ENCODE data around the gene PNISR.
A peak's percentile ranks its signal among the peaks of the same experiment; 100 is the strongest.

The PNISR gene

DNA sequence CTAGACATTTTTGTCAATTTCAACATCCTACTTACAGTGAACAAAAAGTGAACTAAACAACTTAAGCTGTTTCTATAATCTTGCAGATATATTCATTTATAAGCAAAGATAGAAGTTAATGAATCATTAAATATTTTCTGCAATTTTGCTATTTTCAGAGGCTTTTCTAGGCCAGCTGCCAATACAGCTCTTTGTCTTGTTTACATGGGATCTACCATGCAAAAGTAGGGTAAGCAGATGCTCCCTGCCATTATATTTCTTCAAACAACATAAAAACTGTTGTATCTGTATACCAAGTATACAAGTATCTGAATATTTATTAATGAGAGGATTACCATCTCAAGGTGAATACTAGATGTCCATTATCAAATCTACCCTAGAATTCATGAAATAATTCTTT lies 15.4 kb downstream of the PNISR start:
- DNase-seq (ENCODE audit: low spot score), result no peak

DNA sequence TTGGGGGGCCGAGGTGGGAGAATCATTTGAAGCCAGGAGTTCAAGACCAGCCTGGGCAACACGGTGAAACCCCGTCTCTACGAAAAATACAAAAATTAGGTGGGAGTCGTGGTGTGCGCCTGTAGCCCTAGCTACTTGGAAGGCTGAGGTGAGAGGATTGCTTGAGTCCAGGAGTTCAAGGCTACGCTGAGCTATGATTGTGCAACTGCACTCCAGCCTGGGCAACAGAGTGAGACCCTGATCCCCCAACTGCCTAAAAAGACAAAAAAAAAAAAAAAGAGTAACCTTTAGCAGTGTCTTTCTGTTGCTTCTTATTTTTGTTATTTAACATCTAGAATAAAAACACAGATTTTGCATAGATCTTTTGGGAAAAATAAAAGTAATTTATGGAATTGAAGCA lies 18.0 kb downstream of the PNISR start:
- DNase-seq (ENCODE audit: low spot score), result no peak

DNA sequence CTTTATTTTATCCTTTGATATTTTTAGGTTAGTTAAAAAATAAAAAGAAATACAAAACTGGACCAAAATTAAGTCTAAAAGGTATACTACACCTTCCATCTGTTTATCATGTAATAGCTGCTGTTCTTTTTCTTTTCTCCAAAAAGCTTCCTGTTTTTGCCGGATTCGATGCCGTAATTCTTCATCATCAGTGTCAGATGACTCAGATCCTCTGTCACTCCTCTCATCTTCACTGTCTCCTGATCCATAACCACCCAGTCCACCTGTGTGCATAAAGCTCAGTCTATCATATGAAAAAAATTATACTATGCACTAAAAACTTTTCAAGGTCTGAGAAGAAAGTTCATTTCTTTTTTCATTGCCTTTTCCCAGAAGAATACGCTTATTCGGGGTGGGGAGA lies 22.7 kb downstream of the PNISR start:
- no peak for DNase-seq (ENCODE audit: low spot score)

DNA sequence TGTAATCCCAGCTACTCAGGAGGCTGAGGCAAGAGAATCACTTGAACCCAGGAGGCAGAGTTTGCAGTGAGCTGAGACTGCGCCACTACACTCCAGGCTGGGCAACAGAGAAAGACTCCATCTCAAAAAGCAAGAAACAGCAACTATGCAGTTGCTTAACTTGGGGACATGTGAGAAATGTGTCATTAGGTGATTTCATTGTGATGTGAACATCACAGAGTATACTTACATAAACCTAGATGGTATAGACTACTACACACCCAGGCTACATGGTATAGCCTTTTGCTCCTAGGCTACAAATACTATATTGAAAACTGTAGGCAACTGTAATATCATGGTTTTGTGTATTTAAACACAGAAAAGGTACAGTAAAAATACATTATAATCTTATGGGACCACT lies 27.8 kb downstream of the PNISR start:
- no peak for DNase-seq (ENCODE audit: low spot score)

DNA sequence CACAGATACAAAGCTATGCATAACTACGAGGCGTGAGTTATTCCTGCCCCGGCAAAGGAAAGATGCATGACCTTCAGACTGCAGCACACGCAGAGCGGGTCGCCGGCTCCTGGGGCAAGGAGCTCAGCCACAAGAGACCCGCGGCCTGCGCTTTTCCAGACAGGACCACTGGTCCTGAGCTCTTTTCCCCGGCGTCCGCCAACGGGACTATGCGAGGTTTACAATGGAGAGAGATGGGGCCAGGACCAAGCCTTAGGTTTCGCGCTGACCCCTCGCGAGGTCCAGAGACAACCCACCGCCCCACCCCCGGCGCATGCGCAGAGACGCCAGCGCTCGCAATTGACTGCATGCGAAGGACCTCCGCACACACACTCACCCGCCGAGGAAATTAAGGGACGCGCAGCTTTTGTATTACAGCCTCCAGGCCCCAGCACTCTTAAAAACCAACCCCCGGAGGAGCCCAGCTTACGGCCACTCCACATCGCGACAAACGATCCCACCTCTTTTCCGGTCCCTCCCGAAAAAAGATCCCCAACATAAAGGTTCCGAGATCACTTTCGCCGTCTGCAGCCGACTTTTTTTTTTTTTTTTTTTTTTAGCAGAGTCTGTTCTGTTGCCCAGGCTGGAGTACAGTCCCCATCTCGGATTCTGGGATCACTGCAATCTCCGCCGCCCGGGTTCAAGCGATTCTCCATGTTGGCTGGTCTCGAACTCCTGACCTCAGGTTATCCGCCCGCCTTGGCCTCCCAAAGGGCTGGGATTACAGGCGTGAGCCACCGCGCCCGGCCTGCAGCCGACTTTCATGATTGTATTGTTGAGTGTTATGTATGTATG lies 31.2 kb downstream of the PNISR start, which contains the start of gene COQ3:
Gene COQ3 (minus strand): TSS at position 498 of the 834 bp plus-strand sequence. CDS start 16 bp downstream, at position 482.
- DNase-seq (ENCODE audit: low spot score), result peak; percentile 73

DNA sequence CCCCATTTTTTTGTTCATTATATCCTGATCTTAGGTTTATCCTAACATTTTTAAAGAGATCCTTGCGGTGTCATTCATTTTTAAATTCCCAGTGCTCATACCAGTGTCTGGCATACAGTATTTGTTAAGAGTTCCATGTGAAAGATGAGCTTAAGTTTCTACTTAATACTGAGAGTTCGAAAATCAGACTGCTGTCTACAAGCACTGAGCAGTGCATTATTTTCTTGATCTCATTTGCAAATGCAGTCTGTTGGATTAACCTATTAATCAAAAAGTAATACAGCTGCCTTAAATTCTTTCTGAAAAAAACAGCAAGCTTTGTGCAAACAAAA lies 31.8 kb downstream of the PNISR start:
- no peak for DNase-seq (ENCODE audit: low spot score)

DNA sequence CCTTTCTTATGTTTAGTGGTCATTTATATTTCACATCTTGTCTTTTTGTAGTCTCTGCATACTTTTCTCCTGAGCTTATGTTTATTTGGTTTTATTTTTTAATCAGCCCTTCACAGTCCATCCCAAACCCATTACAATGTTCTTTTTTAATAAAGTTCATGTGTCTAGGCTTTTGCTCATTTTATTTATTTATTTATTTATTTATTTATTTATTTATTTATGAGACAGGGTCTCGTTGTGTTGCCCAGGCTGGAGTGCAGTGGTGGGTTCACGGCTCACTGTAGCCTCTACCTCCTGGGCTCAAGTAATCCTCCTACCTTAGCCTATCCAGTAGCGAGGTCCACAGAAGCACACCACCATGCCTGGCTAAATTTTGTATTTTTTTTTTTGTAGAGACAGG lies 34.2 kb downstream of the PNISR start:
- DNase-seq (ENCODE audit: low spot score), result no peak

DNA sequence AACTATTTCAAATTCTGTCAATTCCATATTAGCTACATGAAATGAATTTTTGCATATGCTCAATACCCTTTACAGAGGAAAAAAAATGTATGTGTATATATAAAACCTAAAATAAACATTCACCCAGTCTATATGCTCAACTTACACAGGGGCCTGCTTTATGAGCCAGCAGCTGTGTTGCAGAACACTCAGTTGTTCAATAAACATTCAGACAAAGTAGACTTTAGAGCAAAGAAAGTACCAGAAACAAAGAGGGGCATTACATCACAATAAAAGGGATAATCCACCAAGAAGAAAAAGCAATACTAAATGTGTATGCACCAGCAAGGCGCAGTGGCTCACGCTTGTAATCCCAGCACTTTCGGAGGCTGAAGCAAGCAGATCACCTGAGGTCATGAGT lies 40.6 kb downstream of the PNISR start:
- no peak for DNase-seq (ENCODE audit: low spot score)

DNA sequence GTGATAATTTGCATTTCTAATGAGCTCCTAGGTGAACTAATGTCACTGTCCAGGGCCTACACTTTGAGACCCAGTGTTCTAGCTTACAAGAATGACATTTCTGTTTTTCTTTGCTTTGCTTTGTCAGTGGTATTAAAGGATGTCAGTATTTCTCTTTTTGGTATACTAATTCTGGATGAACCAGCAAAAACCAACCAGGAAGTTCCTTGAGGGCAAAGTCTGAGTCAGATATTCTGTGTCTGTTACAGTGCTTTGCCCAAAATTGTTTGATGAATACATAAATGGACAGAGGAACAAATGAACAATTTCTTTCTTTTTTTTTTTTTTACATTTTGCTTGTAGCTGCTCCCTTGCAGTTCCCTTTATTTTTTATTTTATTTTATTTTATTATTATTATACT lies 46.5 kb downstream of the PNISR start:
- DNase-seq (ENCODE audit: low spot score), result no peak

DNA sequence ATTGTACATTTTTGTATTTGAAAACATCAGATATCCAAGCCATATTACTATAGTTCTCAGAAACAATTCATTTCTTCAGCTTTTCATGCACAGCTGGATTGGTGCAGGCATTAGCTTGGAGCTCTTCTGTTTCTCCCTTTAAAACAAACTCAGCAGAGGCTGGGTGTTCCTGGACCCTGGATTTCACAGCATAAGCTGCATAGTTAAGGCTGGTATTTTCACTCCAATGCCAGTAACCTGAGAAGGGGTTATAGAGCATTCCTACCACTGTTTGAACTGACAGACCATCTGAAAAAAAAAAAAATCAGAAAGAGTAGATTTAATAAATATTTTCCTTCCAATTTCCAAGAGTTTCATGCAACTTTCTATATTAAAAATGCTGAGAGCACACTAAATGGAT lies 55.6 kb downstream of the PNISR start:
- DNase-seq (ENCODE audit: low spot score), result no peak

DNA sequence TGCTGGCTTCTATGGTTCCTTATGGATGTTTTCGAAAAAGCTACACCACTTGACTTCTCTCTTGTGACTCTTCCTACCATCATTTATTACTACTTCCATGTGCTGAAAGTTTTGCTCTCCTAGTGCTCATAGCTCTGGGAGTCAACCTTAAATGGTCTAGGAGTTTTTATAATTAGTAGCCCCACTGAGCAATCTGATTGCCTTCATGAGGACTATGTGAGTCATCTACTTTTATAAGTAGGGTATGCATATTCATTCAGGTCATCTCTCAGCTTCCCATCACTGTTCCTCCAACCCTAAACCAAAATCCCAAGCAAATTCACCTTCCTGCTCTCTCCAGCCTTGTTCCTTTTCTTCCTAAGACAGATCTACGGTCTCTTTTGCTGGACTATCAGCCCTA lies 58.3 kb downstream of the PNISR start:
- DNase-seq (ENCODE audit: low spot score), result no peak

DNA sequence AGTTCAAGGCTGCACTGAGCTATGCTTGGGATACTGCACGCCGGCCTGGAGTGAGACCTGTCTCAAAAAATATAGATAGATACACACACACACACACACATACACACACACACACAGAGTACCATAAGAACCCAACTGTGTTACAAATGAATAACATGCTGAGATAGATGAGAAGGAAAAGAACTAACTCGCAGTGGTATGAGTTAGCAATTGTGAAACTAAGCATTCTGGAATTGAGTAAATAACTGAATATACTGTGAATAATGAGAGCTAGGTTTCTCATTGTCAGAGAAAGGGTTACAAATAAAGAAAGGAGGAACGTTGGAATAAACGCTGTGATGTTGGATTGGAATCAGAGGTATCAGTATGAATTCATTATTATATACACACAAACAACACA lies 61.1 kb downstream of the PNISR start:
- DNase-seq (ENCODE audit: low spot score), result no peak

DNA sequence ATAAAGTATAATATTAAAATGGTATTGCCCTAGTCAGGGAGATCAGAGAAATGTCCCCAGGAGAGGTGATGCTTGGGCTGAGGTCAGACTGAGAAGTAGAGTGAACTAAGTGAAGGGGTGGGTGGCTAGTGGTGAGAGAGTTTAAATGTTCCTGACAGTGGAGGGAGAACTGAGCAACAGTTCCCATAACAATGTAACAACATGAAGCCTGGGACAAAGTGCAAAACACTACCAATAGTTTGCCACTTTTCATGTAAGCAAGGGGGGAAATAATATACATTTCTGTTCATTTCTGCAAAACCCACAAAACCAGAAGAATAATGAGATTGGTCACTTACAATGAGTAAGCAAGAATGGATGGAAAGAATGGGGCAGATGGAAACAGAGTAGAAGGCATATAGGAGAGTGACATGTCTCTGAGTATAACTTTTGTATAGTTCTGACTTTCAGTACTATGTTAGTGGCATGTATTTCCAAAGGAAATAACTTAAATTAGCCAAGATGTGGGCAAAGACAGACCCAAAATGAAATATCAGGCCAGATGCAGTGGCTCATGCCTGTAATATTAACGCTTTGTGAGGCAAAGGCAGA lies 62.3 kb downstream of the PNISR start:
- no peak for DNase-seq (ENCODE audit: low spot score)

DNA sequence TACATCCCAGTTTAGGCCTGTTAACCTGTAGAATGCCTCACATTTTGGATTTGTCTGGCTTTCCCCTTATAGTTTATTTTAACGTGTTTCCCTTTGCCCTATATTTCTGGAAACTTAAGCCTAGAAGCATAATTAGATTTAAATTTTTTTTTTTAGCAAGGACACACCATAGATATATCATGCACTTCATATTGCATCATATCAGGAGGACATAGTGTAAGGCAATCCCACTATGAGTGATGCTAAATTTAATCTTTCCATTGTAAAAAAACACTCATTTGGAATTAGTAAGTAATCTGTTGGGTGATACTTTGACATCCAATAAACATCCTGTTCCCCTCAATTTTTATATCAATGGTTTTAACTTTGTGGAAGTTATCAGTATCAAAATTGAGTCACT lies 65.3 kb downstream of the PNISR start:
- DNase-seq (ENCODE audit: low spot score), result no peak

DNA sequence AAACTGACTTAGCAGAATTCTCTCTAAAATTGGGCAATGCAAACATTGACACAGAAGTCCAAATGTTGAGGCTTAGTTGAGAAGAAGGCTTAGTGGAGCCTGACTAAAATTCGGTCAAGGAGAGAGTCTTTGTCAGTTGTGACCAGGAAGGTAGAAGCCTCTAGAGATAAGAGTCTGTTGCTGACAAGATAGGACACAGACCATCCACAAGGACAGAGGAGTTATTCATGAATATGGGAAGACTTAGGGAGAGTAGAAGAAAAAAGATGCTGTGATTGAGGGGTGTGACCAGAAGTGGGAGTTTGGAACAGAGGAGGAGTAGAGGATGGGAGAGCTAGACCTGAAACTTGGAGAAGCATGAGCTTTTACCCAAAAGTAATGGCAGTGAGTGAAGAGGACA lies 68.5 kb downstream of the PNISR start:
- DNase-seq (ENCODE audit: low spot score), result no peak

DNA sequence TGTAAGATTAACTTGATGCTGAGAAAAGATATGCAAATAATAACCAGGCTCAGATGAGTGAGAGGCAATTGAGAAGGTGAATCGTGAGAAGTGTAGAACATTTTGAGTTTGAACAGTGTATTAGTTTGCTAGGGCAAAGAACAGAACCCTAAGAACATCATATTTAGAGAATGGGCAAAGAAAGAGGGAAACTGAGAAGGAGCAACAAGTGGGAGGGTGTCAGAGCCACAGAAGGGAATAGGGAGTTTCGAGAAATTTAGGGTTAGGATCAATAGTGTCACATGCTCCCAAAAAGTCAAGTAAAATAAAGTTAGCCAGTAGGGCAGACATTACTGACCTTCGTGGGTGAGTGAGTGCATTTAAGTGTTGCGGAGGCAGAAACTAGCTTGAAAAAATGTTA lies 70.1 kb downstream of the PNISR start:
- DNase-seq (ENCODE audit: low spot score), result no peak

DNA sequence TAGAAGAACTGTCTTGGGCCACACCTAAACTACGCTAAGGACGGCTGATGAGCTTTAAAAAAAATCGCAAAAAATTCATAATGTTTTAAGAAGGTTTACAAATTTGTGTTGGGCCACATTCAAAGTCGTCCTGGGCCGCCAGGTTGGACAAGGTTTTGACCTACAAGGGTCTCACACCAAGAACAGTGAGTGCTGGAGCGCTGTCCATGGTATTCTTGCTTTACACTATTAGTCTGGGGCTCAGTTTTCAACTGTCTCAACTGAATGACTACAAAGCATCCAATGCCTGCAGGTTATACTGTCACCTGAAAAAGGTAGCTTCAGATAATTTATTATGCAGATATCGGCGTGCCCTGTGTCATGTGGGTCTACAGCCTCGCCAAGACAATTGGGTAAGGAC lies 72.0 kb downstream of the PNISR start:
- no peak for DNase-seq (ENCODE audit: low spot score)

DNA sequence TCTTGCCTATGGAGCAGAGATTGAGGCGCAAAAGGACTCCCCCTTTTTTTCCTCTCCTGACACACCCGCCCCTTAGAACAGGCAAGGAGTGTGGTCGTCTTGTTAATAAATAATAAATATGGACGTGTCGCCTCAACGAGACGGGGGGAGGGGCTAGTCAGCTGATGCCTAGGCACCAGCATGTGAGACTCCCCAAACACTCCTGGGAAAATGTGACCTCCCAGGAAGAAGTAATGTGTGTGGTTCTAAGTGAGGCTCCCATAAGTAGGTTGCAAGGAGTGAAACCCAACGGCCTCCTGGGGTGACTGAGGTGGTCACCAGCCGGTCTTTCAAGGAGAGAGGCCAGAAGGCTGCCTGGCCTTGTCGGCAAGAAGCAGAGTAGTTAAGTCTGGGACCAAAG lies 74.5 kb downstream of the PNISR start:
- DNase-seq (ENCODE audit: low spot score), result no peak

DNA sequence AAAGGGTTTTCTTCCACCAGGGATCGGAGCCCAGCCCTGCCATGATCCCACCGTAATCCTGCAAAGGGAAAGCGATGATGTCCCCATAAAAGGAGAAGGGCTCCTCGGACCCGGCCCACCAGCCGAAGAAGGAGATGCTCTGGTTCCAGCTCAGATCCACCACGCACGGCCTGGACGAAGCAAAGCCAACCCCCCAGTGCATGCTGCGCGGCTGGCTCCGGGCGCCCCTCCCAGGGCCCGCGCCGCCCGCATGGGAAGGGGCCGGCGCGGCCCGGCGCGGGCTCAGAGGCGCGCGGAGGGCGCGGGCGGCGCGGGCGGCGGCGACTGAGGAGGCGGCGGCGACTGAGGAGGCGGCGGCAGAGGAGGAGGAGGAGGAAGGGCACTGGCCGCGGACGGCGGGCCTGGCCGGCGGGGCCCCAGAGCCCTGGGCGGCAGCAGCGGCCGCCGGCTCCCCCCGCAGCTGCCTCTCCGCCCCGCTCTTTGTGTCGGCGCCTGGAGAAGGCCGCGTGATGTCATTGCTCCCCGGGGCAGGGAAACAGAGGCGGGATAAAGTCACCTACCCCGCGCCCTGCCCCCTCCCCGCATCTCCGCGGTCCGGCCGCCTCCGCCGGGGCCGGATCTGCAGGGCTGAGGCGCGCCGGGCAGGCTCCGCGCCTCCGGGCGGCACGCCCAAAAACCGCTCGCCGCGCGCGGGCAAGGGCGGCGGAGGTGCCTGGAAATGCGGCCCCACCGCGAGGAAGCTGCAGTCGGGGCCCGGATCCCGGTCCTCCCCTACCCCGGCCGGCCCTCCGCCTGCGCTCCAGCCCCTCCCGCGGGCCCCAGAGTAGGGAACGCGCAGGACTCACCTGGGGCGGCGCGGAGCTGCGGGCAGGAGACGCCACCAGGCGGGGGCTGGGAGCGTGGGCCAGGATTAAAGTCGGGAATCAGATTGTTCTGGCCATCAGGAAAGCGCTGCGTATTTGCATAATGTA lies 75.7 kb downstream of the PNISR start, which contains the start of gene FAXC:
Gene FAXC (minus strand): TSS at position 504 of the 971 bp plus-strand sequence. CDS start 302 bp downstream, at position 202.
- DNase-seq (ENCODE audit: low spot score), result peak; percentile 30

DNA sequence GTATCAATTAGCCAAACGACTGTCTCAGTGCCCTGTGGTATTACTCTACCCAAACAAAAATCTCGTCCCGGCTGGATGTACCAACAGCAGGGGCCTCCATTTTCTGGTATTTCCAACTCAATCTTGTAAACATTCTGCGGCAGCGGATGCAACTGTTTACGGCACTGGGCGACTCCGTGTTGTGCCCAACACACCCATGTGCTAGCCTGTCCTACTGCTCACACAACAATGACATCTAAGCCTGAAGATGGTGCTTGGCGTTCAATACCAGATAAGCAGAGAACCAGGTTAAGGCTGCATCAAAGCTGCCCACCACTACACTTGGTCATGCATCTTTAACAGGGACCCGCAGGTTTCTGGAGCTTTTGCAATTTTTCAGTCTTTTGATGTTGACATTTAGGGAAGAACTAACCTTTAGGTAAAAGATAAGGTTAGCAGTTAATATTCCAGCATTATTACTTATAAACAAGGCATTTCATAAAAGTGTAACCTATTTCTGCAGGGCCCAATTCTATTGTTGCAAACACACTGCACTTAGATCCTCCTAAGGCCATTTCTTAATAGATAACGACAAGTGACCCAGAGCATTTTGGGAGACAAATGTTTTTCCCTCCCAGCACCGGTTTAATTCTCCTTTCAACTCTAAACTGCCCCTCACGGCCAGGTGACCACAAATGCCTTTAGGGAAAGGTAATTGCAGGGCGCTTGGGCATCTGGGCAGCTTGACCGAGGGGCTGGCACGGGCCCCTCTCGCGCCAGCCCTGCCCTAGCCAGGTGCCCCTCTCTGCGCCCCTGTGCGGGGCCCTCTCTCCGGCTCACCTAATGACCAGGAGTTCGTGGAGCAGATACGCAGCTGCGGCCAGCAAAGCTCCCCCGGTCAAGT lies 76.6 kb downstream of the PNISR start:
- no peak for DNase-seq (ENCODE audit: low spot score)
